Right hindlimb (tissue), 1 donor: ENCODE results near the gene OR2T8.

Experiments used
- DNase-seq: peaks from one replicate; pipeline ENCODE4 v3.0.0-alpha.2; 2018

OR2T8 gene

DNA sequence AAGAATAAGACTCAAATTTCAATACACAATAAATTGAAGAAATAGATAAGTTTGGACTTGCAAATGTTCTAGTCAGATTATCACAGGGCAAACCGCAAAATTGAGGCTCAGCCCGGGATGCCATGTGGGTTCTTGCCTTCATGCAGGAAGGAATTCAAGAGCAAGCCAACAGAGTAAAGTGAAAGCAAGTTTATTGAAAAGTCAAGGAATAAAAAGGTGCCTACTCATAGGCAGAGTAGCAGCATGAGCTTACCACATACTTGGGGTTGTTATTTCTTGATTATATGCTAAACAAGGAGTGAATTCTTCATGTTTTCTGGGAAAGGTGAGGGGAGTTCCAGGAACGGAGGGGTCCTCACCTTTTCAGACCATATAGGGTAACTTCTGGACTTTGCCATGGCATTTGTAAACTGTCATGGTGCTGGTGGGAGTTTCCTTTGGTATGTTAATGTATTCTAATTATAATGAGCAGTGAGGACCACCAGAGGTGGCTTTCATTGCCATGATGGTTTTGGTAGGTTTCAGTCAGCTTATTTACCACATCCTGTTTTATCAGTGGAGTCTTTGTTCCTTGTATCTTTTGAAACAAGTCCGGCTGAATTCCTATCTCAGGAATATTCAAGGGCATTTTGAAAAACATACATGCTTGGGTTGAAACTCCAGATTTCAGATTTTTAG, 43.0 kb downstream of the OR2T8 start:
- DNase-seq: no peak

DNA sequence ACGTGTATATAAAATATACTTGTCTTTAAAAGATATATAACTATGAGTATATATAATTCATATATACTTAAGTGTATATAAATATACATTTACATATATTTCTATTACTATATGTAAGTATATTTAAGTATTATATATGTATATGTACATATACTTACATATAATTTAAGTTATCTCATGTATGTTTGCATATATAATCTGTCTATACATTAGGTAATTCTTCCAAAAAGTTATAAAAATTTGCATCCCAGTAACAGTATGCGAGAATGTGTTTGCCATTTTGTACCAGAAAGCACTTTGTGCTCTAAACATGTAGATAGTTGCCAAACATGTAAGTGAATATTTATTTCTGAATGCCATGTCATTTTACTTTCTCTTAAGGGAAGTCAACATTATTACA, 44.9 kb downstream of the OR2T8 start, which contains the start of gene OR2AK2:
OR2AK2 (plus strand) TSS at position 301 of the 400 bp plus-strand sequence. CDS start 144 bp downstream, outside the sequence.
- DNase-seq: no peak

DNA sequence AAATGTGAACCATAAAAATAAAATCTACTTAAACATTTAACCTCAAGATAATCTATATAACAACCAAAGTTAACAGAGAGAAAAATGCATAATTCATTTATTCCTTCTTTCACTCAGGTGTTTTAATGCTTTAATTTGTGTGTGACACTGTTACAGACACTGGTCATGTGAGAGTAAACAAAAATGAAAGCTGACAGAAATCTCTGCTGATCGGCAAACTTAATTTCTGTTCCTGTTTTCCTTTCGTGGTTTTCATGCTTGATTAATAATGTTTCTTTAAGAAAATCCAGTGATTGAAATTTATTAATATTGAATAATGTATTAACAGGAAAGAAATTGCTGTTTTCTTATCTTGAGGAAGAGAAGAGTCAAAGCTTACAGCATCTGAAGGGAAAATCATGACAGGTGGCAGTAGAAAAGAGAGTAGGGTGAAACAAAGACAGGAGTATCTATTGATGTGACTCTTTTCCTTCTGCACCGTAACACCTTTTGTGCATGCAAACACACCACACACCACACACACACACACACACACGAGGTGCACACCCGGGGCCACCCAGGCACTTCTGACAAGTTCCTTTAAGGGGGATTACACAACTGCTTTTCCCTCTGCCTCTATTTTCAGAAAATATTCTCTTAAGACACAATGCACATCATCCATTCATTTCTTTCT, 46.6 kb downstream of the OR2T8 start:
- no peak for DNase-seq
